Activated CD8-positive, alpha-beta memory T cell treated with anti-CD3 and anti-CD28 coated beads for 36 hours (primary cell): Measurements from ENCODE around the gene PRKCZ. TPM values are rescaled to one million over a fixed set of nuclear protein-coding genes. Genes with fewer than 3 reads are reported as not detected.

Experiments
- CTCF ChIA-PET: fragments of 350-600 bp; sonication (Branson Sonifier 250); formaldehyde crosslinking; loops from one replicate; lab custom pipeline; 2021; ENCODE audit warnings: antibody characterized with exemption; lab: Charles Lee
- POLR2A ChIA-PET: fragments of 350-600 bp; sonication (Branson Sonifier 250); formaldehyde crosslinking; loops from one replicate; lab custom pipeline; 2021; ENCODE audit warnings: antibody characterized with exemption; lab: Charles Lee
- total RNA-seq, 2 experiments: library from RNA; stranded (reverse); gene quantifications; one replicate each; pipeline ENCODE4 v1.2.3, GENCODE V29; 2021

Gene PRKCZ
- 10 to 100 TPM; 12.6 to 13.2 TPM for total RNA-seq

DNA sequence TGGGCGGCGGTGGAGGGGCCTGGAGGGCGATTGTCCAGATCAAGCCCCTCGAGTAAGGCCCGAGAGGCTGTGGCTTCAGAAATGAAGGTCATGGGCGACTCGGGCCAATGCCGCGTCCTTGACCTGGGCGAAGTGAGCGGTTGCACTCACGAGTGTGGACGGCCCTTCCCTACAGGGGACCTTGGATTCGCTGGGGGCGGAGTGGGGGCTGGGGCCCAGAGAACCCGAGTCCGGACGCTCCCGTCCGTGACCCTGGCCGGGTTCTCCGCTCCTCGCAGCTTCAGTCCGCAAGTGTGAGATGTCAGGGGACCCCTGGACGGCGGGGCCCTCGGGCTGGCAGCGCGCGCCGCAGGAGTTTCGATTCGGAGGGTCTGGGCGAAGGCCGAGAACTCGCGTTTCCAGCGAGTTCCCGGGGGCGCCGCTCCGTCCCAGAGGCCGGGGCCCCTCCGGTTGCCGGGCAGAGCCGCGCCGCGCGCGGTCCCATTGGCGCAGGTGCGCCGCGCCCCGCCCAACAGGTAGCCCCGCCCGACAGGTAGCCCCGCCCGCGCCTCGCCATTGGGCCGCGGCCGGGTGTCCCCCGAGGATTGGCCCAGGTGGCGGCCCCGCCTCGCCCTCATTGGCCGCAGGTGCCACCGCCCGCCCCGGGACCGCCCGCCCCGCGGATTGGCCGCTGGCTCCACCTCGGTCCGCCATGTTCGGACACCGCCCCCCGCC, at the start of gene PRKCZ:
Gene PRKCZ, plus strand, starts transcription at position 694 of the 714 bp plus-strand sequence. CDS start 220 bp downstream, outside the sequence.
- POLR2A ChIA-PET: no interaction called here

DNA sequence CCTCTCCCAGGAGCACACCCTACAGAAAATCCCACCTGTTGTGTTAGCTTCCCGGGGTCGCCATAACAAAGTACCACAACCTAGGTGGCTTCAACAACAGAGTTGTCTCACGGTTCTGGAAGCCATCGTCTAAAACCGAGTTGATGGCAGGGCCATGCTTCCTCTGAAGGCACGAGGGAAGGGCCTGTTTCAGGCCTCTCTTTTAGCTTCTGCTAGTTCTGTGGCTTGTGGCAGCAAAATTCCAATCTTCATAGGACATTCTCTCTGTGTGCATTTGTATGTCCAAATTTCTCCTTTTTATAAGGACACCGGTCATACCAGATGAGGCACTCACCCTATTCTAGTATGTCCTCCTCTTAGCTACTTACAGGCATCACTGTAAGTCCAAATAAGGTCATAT, 49.8 kb upstream of the PRKCZ start:
- ChIA-PET CTCF (no interaction called here), POLR2A (no interaction called here)

More for the DNA sequence above, at the start of gene PRKCZ:
- CTCF ChIA-PET: interaction anchor here (1.0 kb wide), 1 partner anchor 206 kb away, joined by 3 read pairs; no protein-coding TSS in a partner anchor

DNA sequence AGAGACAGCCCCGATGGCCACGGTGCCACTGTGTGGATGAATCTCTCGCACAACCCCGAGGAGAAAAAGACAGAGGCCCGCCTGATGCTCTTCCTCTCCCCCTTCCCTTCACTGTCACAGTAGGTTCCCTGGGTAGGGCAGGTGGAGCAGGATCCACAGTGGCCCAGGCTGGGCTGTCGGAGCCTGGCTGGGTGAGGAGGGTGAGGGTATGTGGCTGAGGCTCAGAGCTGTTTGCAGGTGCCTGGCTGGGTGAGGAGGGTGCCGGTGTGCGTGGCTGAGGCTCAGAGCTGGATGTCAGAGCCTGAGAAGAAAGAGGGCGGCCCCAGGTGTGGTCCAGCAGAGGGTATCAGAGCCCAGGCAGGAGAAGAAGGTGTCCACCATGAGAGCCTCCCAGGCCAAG, 49.4 kb upstream of the PRKCZ start:
- CTCF ChIA-PET: no interaction called here
- POLR2A ChIA-PET: no interaction called here

DNA sequence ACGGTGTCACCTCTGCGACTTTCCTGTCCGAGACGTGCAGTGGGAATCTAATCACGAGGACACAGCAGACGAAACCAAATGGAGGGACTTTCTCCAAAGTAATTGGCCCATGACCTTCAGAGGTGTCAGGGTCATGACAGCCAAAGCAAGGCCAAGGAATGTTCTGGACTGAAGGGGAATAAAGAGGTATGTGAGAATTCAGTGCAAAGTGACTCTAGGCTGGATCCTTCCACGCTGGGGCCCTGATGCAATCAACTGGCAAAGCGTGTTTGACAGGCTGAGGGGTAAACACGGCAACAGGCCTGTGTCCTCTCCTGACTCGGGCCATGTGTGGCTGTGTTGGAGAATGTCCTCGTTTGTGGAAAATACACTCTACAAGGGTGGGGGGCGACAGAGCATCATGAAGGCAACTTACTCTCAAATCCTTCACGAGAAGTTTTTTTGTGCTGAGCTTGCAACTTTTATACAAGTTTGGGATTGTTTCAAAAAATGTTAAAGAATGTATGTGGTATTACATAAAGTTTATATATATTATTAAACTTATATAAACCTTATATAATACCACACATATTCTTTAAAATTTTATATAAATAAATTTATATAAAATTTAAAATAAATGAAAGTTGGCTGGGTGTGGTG, 48.3 kb upstream of the PRKCZ start:
- CTCF ChIA-PET: no interaction called here
- POLR2A ChIA-PET: no interaction called here

DNA sequence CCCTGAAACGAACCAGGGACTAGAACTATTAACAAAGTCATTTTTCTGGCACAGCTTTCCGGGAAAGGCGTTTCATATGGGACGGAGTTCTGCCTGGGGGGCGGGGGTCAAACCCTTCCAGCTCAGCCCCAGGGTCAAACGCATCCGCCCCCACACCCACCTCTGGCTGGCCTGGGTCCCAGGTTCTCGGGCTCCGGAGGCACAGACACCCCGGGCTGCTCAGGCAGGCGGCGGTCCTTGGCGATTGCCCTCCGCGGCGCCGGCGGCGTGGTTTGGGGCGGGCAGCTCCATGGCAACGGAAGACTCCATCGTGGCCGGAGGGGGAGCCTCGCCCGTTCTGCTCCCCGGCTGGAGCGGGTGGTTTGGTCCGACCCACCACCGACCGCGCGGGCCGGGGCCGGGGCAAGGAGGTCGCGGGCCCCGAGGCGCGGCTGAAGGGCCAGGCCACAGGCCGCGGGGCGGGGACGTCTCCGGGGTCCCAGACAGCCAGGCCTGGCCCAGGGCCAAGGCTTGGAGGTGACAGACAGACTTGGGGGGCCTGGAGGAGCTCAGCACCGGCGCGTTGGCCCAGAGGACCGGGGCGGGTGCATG, 46.6 kb upstream of the PRKCZ start, which contains the start of gene CFAP74:
Gene CFAP74, minus strand, starts transcription at position 246 of the 591 bp plus-strand sequence. CDS start 12,830 bp downstream, outside the sequence.
- ChIA-PET CTCF (interaction anchor here (1.0 kb wide), 1 partner anchor 41 kb away, joined by 3 read pairs; no protein-coding TSS in a partner anchor), POLR2A (no interaction called here)

DNA sequence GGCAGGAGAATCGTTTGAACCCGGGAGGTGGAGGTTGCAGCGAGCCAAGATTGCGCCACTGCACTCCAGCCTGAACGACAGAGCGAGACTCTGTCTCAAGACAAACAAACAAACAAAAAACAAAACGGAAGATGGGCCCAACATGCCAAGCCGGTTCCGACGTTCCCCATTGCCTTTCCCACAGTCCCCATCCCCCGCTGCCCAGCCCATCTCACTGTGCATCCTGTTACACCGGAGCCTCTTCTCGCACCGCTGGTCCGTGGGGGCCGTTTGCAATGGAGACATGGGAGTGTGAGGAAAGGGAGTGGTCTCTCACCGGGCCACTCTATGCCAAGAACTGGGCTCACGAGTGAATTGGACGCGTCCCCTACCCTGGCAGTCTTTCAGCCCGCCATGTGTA, 45.4 kb upstream of the PRKCZ start:
- POLR2A ChIA-PET: no interaction called here

DNA sequence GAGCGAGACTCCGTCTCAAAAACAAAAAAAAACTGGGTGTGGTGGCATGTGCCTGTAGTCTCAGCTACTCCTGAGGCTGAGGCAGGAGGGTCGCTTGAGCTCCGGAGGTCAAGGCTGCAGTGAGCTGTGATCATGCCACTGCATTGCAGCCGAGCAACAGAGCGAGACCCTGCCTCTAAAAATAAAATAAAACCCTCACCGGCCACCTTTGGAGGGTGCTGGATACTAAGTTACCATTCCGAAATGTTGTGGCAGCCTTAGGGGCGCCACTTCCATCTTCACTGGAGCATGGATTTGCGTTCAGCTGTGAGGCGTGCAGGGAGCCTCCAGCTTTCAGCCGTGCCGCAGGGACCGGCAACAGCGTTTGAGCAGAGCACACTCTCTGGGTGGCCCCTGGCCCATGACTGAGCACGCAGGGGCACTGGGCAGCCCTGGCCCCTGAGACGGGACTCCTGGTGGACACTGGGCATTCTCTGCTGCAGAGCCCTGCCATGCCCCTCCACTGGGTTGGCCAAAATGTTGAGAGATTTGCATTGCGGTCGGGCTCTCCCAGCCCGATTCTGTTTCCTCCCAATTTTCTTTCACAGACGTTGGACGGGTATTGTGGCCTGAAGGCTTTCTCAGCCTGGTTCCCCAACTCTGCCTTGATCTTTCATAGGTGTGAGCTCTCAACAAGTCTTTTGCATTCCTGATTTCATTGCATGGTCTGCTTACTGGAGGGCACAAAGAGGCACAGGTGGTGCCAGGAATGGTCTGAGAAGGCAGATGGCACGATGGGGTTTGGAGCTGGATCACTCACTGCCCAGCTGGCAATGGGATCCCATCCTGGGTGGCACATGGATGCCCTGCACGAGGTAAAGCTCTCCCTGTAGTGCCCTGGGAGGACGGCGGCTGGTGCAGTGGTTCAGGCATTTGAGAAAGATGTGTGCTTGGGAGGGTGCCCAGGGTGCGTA, 40.8 kb upstream of the PRKCZ start:
- ChIA-PET CTCF (interaction anchor here (0.9 kb wide), 1 partner anchor 56 kb away, joined by 6 read pairs; no protein-coding TSS in a partner anchor), POLR2A (no interaction called here)

More for the DNA sequence above, 45.4 kb upstream of the PRKCZ start:
- CTCF ChIA-PET: no interaction called here

DNA sequence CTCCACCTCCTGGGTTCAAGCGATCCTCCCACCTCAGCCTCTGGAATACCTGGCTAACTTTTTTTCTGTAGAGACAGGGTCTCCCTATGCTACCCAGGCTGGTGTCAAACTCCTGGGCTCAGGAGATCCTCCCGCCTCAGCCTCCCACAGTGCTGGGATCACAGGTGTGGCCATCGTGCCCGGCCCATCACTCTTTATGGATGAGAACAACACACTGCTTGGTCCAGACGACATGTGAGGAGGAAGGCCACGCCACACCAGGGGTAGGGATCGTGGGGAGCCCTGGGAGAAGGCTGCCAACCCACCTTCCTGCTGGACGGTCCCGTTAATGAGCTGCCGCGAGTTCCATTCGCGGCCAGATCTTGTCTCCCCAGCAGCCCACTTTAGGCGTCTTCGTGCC, 36.0 kb upstream of the PRKCZ start:
- ChIA-PET CTCF (no interaction called here), POLR2A (no interaction called here)

DNA sequence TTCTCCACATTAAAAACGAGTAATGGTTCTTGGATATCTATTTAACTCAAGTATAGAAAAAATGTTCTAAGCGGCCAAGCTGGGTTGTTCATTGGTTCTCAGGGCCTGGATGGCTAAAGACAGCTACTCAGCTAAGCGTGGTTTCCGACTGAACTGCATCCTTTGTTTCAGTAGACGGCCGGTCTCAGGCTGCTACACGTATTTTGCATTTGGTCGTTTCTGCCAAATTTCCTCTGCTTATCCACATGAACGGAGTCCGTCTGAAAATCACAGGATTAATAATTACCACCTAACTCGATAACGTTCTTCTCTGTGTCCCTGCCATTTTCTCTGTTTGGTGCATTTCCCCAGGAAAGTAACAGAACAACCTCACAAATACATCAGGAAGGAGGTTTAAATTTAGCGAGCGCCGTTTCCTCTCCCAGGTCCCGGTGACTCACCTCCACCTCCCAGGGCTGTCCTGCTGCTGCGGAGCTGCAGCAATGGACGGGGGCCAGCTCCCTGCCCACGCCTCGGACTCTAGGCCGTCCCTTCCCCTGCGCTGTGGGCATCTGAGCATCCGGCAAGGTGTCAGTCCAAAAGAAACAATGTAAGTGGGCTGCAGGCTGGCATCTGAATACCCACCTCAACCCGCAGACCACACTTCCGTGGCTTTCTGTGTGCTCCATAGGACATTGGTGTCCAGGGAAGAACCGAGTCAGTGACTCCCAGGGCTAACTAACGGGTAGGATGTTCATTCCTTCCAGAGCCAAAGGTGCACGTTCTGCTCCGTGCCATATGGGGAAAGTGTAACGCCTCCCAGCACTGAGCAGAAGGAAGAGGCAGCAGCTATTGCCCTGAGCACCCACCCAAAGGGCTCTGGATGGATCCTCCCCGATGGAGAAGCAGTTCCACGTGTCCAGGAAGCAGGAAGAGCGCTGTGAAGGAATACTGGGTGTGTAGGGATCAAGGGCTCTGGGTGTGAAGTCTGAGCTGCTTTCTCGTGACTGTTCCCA, 35.2 kb upstream of the PRKCZ start:
- POLR2A ChIA-PET: no interaction called here
- CTCF ChIA-PET: interaction anchor here (1.1 kb wide), 1 partner anchor 30 kb away, joined by 3 read pairs; no protein-coding TSS in a partner anchor

DNA sequence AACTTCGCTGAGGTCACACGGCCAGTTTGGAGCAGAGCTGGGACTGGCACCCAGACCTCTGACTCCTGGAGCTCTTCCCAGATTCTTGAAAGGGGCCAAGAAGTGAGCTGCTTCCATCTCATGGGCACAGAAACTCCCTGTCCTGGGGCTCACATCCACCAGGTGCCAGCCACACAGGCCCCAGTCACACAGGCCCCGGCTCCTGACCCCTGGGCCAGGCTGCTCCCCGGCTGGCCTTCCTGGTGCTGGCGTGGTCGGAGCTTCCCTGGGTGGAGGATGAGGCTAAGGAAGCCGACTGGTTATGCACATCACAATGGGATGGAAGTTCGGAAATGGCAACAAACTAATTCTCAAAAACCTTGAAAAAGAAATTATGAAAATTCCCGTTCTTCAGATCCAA, 34.1 kb upstream of the PRKCZ start:
- ChIA-PET CTCF (no interaction called here), POLR2A (no interaction called here)

DNA sequence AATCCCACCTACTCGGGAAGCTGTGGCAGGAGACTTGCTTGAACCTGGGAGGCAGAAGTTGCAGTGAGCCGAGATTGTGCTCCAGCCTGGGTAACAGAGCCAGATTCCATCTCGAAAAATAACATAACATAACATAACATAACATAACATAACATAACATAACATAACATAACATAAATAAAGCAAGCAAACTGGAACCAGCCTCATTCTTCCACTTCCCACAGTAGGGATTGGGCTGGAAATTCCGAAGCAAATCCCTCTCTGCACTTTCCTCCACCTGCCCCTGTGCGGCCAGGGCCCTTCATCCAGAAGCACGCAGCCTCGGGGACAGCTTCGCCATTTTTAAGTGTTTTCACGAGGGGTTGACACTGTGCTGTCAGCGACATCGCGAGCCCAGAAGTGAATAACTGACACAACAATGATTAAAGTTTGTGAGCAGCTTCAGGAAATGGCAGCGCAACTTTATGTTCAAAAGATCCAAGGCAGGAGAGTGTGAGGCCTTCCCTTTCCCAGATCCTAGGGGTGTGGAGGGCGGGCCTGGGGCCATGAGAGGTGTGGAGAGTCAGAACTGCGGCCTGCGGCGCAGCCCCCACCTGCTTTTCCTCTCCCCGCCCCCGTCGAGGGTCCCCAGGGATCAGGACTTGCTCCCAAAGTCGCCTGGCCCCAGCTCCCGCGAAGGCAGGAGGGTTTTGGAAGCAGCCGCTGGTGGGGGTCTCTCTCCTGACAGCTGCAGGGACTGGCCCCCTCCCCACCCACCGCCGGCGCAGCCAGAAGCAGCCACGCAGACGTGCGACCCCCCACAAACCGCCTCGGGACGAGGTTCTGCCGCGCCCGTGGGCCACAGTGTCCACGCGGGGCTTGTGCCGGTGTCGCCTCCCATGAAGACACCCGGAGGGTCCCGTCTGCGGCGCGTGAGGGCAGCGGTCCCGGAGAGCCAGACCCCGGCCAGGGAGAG, 31.7 kb upstream of the PRKCZ start:
- CTCF ChIA-PET: interaction anchor here (1.4 kb wide), 1 partner anchor 26 kb away, joined by 5 read pairs; no protein-coding TSS in a partner anchor
- POLR2A ChIA-PET: no interaction called here

DNA sequence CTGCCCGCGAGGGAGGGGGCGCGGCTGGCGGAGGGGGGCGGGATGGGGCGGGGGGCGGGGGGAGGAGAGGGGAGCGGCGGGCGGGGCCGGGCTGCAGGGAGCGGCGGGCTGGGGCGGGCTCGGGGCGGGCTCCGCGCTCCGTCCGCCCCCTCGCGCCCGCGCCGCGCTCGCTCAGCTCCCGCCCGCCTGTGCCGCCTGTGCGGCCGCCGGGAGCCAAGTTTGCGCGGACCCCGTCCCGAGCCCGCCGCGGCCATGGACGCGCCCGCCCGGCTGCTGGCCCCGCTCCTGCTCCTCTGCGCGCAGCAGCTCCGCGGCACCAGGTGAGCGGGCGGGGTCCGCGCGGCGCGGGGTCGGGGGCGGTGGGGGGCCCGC, 31.1 kb upstream of the PRKCZ start, which contains the start of gene GABRD:
Gene GABRD, plus strand, starts transcription at position 174 of the 372 bp plus-strand sequence. Its CDS starts 79 bp downstream, at position 253.
- ChIA-PET CTCF (interaction anchor here (1.4 kb wide), 1 partner anchor 26 kb away, joined by 5 read pairs; no protein-coding TSS in a partner anchor), POLR2A (no interaction called here)

DNA sequence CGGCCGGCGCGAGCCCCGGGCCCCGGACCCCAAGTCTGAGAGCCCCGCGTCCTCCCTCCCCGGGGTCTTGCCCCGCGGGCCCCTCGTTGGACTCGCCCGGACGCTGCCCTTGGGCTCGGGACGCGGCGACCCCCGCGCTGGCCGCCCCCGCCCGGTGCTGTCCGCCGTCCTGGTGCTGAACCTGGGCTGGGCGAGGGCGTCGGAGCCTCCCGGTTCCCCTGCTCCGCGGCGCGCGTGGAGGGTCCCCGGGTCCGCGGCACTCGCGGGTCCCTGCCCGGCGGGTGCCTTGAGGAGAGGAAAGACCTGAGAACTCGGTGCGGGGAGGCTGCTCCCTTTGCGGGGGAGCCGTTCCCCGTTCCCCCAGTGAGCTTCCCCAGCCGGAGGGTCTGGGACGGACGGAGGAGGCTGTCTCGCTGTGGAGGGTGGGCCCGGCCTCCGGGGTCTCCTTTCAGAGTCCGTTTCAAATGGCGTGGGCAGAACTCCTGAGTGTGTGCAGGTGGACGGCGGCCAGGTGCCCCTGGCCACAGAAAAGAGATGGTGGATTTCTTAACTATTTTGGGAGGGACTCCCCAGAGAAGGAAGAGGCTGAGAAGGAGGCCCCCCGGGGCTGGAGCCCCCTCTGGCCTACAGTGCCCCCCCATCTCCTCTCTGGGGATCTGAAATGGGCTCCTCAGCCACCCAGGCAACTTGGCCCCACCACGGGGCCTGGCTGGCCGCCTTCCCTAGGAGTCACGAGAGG, 30.5 kb upstream of the PRKCZ start:
- CTCF ChIA-PET: interaction anchor here (1.3 kb wide), 1 partner anchor 25 kb away, joined by 5 read pairs; no protein-coding TSS in a partner anchor
- POLR2A ChIA-PET: no interaction called here

DNA sequence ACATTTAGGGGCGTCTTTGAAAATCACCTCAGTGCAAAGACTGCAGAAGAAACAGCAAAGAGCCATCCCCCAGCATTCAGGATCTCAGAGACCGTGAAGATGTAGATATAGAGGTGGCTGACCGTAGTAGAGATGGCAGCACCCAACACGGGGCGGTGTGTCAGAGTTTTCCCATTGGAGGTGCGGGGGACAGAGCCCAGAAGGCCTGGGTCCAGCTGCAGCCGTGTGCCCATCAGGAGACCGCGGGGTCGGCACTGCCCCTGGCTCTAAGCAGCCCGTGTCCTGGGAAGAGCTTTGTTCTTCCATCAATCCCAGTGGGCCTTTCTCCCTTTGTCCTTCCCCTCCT, 29.9 kb upstream of the PRKCZ start:
- CTCF ChIA-PET: interaction anchor here (1.3 kb wide), 1 partner anchor 24 kb away, joined by 5 read pairs; no protein-coding TSS in a partner anchor
- POLR2A ChIA-PET: no interaction called here

DNA sequence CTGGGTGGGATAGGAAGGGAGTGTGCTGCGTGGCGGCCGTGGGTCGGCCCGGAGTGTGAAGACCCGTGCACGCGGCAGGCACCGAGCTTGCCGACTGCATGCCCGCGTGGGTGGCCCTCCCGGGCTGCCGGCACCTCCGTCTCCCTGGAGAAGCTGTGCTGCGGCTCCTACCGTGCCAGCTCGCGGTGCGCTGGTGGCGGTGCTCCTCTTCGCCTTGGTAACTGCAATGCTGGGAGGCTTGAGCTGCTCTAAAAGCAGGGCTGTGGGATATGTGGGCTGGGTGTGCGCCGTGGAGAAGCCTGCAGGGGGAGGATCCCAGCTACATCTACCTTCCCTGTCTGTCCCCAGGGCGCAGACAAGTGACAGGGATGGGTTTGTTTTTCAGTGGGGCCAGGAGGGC, 28.7 kb upstream of the PRKCZ start:
- ChIA-PET POLR2A (no interaction called here), CTCF (interaction anchor here (1.2 to 1.3 kb wide), 2 partner anchors 21 to 23 kb away, joined by 4 to 5 read pairs; no protein-coding TSS in a partner anchor)
